ENCODE data around the gene IER2.
"Not testable (repeated sequence)": the region's sequence is repeated elsewhere in the genome, so short reads cannot be mapped to it uniquely, and the experiment has no call there.

Gene IER2

GRCh38 chr19:13195678-13196077 is 45.5 kb downstream of the IER2 start:
- no peak for TF ChIP-seq PKNOX1 (IDR thresholded peaks at IDR 0.05)
- TF ChIP-seq BHLHE40 (IDR thresholded peaks at IDR 0.05; ENCODE audit: borderline replicate concordance), result no peak
- TF ChIP-seq LEF1 (IDR thresholded peaks at IDR 0.05; ENCODE audit: borderline replicate concordance), result no peak
- TF ChIP-seq CTBP1 (IDR thresholded peaks at IDR 0.05; ENCODE audit: borderline replicate concordance), result no peak
- ChIA-PET CTCF (interaction anchor here (0.7 to 1.8 kb wide), 6 partner anchors 10 to 67 kb away, joined by 3 to 6 read pairs (median 4); no protein-coding TSS in a partner anchor), POLR2A (interaction anchor here (0.8 to 2.8 kb wide), 4 partner anchors 33 to 45 kb away, joined by 3 to 15 read pairs (median 6); partner anchors contain the start of genes IER2 and STX10)
- peak; percentile 49 for DNase-seq (ENCODE audit: extremely low spot score)

GRCh38 chr19:13198634-13199033 is 48.4 kb downstream of the IER2 start:
- ChIA-PET POLR2A (no interaction called here), CTCF (no interaction called here)

GRCh38 chr19:13202112-13202511 is 51.9 kb downstream of the IER2 start:
- ChIA-PET POLR2A (interaction anchor here (1.1 kb wide), 1 partner anchor 49 kb away, joined by 4 read pairs; no protein-coding TSS in a partner anchor), CTCF (interaction anchor here (1.1 kb wide), 1 partner anchor 12 kb away, joined by 8 read pairs; no protein-coding TSS in a partner anchor)
- not testable (repeated sequence) for DNase-seq (ENCODE audit: extremely low spot score)

More at GRCh38 chr19:13198634-13199033, 48.4 kb downstream of the IER2 start:
- DNase-seq (ENCODE audit: extremely low spot score), result no peak
- TF ChIP-seq ARNT (IDR thresholded peaks at IDR 0.05) (no peak), SP1 (IDR thresholded peaks at IDR 0.05) (no peak), PKNOX1 (IDR thresholded peaks at IDR 0.05) (no peak), FOXK2 (IDR thresholded peaks at IDR 0.05) (no peak), FOXM1 (IDR thresholded peaks at IDR 0.05; ENCODE audit: borderline replicate concordance) (no peak), CTBP1 (IDR thresholded peaks at IDR 0.05; ENCODE audit: borderline replicate concordance) (no peak)
